ENCODE results near the gene RERE.

The RERE gene

DNA sequence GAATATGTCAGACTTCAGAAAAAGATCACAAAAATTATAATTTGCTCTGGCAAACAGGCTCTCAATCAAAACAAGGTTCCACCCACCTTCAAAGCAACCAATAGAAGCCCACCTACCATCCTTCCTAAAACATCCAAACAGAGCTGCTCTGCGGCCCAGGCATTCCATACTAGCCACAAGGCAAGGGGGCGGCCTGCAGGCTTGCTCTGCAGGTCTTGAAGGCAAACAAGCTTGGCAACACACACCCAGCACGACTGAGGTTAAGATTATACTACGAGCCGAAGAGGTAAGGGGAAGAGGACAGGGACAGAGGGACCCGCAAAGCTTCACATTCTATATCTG lies 292.3 kb downstream of the RERE start:
- Histone ChIP-seq H3K79me2 (ENCODE audit: insufficient read depth, low read length) (peaks cover 21% of the 10 kb centered on the region), H3K27me3 (ENCODE audit: insufficient read depth, low read length, poor library complexity) (no peaks in the 10 kb centered on the region), H3K9me3 (ENCODE audit: insufficient read depth, low read length, severe bottlenecking) (no peaks in the 10 kb centered on the region), H3K36me3 (ENCODE audit: insufficient read depth, low read length) (no peaks in the 10 kb centered on the region), H3K9ac (ENCODE audit: low read depth, low read length) (peak overlapping the region; percentile 62), H3K4me2 (ENCODE audit: insufficient read depth, low read length) (peak overlapping the region; percentile 92), H3K27ac (ENCODE audit: low read length) (peak overlapping the region; percentile 78), H3K4me1 (ENCODE audit: insufficient read depth, low read length) (peaks cover 28% of the 10 kb centered on the region), H3K4me3 (ENCODE audit: low read depth in 1 of 2, low read length in 2 of 2) (peak overlapping the region; percentile 31 to 75; a peak in 3 of 4 replicates), H2AFZ (ENCODE audit: low read depth, low read length) (peak overlapping the region; percentile 81), H4K20me1 (ENCODE audit: insufficient read depth, low read length) (no peaks in the 10 kb centered on the region)
- TF ChIP-seq, protein P1, sequence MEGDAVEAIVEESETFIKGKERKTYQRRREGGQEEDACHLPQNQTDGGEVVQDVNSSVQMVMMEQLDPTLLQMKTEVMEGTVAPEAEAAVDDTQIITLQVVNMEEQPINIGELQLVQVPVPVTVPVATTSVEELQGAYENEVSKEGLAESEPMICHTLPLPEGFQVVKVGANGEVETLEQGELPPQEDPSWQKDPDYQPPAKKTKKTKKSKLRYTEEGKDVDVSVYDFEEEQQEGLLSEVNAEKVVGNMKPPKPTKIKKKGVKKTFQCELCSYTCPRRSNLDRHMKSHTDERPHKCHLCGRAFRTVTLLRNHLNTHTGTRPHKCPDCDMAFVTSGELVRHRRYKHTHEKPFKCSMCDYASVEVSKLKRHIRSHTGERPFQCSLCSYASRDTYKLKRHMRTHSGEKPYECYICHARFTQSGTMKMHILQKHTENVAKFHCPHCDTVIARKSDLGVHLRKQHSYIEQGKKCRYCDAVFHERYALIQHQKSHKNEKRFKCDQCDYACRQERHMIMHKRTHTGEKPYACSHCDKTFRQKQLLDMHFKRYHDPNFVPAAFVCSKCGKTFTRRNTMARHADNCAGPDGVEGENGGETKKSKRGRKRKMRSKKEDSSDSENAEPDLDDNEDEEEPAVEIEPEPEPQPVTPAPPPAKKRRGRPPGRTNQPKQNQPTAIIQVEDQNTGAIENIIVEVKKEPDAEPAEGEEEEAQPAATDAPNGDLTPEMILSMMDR (IDR thresholded peaks at IDR 0.05; ENCODE audit: borderline replicate concordance, extremely low read depth, low read length, poor library complexity, severe bottlenecking), result no peak
- no peak for TF ChIP-seq EZH2 (IDR thresholded peaks at IDR 0.05; ENCODE audit: borderline replicate concordance, low read depth, low read length, severe bottlenecking)
- ATAC-seq (ENCODE audit: insufficient read depth, low read depth) (peak; percentile 18; the same call in 2 of the 3 replicates), DNase-seq (peak; percentile 30)

DNA sequence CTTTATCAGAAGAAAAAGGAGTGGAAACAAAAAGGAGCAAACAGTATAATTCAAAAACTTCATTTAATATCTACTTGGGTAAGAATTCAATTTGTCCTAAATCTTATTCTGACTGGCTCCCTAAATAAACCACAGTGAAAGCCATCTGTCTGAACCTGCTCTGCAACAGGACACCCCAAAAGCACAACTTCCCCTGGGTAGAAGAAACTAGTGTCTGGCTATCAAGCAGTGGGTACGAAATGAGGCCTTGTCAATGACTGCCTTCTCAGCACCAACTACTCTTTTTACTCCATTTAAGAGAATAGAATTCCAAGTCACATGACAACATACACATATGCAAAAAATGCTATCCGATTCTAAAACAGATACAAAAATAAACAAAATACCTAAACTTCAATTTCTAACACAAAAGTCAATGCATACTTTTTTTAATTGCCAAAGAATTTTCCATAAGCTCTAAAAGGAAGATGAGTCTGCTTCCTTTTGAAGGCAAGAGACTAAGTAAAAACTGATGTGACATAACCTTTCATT lies 292.7 kb downstream of the RERE start:
- Histone ChIP-seq H3K9me3 (ENCODE audit: insufficient read depth, low read length, severe bottlenecking) (no peaks in the 10 kb centered on the region), H3K9ac (ENCODE audit: low read depth, low read length) (peak overlapping the region; percentile 62), H3K79me2 (ENCODE audit: insufficient read depth, low read length) (peaks cover 21% of the 10 kb centered on the region), H3K27ac (ENCODE audit: low read length) (peak overlapping the region; percentile 15; the same call in 1 of the 2 replicates), H3K36me3 (ENCODE audit: insufficient read depth, low read length) (no peaks in the 10 kb centered on the region), H2AFZ (ENCODE audit: low read depth, low read length) (no peak overlapping the region), H4K20me1 (ENCODE audit: insufficient read depth, low read length) (no peaks in the 10 kb centered on the region), H3K27me3 (ENCODE audit: insufficient read depth, low read length, poor library complexity) (no peaks in the 10 kb centered on the region), H3K4me1 (ENCODE audit: insufficient read depth, low read length) (peaks cover 28% of the 10 kb centered on the region), H3K4me2 (ENCODE audit: insufficient read depth, low read length) (peak overlapping the region; percentile 92), H3K4me3 (ENCODE audit: low read depth in 1 of 2, low read length in 2 of 2) (peak overlapping the region; percentile 31 to 75; a peak in 3 of 4 replicates)
- DNase-seq, result no peak
- ATAC-seq (ENCODE audit: insufficient read depth, low read depth), result no peak
- TF ChIP-seq EZH2 (IDR thresholded peaks at IDR 0.05; ENCODE audit: borderline replicate concordance, low read depth, low read length, severe bottlenecking), result no peak
- TF ChIP-seq, protein P1 (IDR thresholded peaks at IDR 0.05; ENCODE audit: borderline replicate concordance, extremely low read depth, low read length, poor library complexity, severe bottlenecking), result no peak

DNA sequence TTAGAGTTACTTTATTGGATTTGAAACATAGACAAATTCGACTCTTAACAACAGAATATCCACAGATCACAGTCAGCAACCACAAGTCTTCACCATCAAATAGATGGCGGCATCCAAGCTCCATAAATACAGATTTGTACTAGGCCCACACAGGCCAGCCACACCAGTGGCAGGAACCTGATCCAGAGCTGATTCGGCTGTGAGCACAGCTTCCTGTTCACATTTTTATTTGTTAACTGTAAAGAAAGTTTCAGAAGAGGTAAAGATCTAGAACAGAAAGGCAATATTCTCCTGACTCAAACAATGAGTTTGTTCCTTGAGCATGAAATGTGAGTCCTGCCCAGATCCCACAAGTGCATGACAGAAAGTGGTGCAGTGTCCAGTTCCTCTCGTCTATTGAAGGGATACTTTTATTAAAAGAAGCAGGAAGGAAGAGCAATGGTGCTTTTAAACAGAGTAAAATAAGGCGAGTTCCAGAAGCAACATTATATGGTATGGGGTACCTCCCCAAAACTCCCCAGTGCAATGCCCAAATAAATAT lies 293.7 kb downstream of the RERE start:
- Histone ChIP-seq H3K4me3 (ENCODE audit: low read depth in 1 of 2, low read length in 2 of 2) (no peak overlapping the region), H2AFZ (ENCODE audit: low read depth, low read length) (no peak overlapping the region), H3K9ac (ENCODE audit: low read depth, low read length) (no peak overlapping the region), H3K27me3 (ENCODE audit: insufficient read depth, low read length, poor library complexity) (no peaks in the 10 kb centered on the region), H3K4me1 (ENCODE audit: insufficient read depth, low read length) (peaks cover 28% of the 10 kb centered on the region), H3K9me3 (ENCODE audit: insufficient read depth, low read length, severe bottlenecking) (no peaks in the 10 kb centered on the region), H3K27ac (ENCODE audit: low read length) (no peak overlapping the region), H3K36me3 (ENCODE audit: insufficient read depth, low read length) (no peaks in the 10 kb centered on the region), H4K20me1 (ENCODE audit: insufficient read depth, low read length) (no peaks in the 10 kb centered on the region), H3K4me2 (ENCODE audit: insufficient read depth, low read length) (no peak overlapping the region), H3K79me2 (ENCODE audit: insufficient read depth, low read length) (peaks cover 21% of the 10 kb centered on the region)
- no peak for ATAC-seq (ENCODE audit: insufficient read depth, low read depth)
- TF ChIP-seq, protein P1 (IDR thresholded peaks at IDR 0.05; ENCODE audit: borderline replicate concordance, extremely low read depth, low read length, poor library complexity, severe bottlenecking), result no peak
- TF ChIP-seq EZH2 (IDR thresholded peaks at IDR 0.05; ENCODE audit: borderline replicate concordance, low read depth, low read length, severe bottlenecking), result no peak
- no peak for DNase-seq
